Fibroblast of mammary gland (primary cell): ENCODE results near the gene CPZ.

Experiments used
- DNase-seq: peaks from one replicate; pipeline ENCODE4 v3.0.0-alpha.2; 2010; ENCODE audit warnings: low read depth
- H3K4me3 ChIP-seq: 2 replicates; pipeline ENCODE4 v1.5.1; 2011; ENCODE audit warnings: low read depth, mild to moderate bottlenecking, low read length, moderate library complexity; ENCODE audit not compliant: control insufficient read depth
- CTCF ChIP-seq: conservative IDR thresholded peaks from 2 replicates; pipeline ENCODE4 v1.5.1; 2011; ENCODE audit warnings: low read depth, low read length, inconsistent platforms; ENCODE audit not compliant: control insufficient read depth, insufficient read depth

Gene CPZ

DNA sequence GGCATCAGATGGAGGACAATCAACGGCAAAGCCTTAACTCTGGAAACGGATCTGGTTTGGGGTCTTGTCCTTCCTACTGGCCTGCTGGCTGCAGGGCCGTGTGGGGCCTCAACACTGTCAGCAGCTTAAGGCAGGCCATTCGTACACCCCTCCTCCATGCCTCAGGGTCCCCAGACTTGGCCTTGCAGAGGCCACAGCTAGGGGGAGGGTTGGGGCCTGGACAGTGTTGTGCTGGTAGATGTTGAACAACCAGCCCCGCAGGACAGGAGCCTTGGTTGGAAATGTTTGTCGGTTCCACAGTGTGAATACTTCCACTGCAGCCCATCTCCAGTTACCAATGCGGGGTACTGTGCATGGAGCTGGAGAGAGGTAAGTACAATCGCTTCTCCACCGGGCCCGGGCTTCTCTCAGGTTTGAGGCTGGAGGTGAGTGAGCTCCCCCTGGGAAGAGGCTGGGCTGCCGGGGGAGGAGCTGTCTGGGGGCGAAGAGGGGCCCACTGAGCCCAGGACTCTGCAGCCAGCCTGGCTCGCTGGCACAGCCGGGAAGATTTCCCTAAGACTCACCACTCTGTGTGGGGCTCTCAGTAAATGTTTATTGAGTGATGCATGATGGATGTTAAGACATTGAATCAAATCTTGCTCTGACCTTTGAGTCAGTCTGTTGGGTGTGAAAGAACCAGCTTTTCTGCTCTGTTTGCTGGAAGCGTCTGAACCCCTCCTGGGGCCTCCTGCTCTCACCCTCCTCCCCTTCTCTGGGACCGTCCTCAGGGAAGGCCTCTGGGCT, 32.1 kb upstream of the CPZ start:
- TF ChIP-seq CTCF: no peak
- DNase-seq: no peak
- no peak overlapping the region for H3K4me3 ChIP-seq

- no peak overlapping the region for H3K4me3 ChIP-seq
- no peak for TF ChIP-seq CTCF
- no peak for DNase-seq
Observed at GRCh38 chr4:8564595-8564994, 28.0 kb upstream of the CPZ start.

GRCh38 chr4:8568068-8568668, 24.4 kb upstream of the CPZ start:
- no peak overlapping the region for H3K4me3 ChIP-seq
- no peak for TF ChIP-seq CTCF
- DNase-seq: no peak

GRCh38 chr4:8570201-8570600, 22.4 kb upstream of the CPZ start:
- no peak for DNase-seq
- H3K4me3 ChIP-seq: no peak overlapping the region
- no peak for TF ChIP-seq CTCF

- no peak for TF ChIP-seq CTCF
- no peak overlapping the region for H3K4me3 ChIP-seq
- DNase-seq: peak; percentile 13
Observed at GRCh38 chr4:8571702-8572685, 20.6 kb upstream of the CPZ start.

DNA sequence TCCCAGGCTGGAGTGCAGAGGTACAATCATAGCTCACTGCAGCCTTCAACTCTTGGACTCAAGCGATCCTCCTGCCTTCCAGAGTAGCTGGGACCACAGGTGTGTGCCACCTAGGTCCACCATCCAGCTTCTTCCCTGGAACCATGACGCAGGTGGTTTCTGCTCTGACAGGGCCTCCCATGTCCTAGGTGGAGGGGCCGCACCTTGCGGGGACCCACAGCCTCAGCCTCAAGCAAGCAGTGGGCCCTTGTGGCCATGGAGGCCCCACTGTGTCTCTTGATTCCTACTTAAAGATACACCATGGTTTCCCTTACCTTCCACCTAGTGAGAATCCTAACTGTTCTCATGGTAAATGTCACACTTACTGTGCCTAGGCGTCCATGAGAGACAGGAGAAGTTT, 19.3 kb upstream of the CPZ start:
- no peak overlapping the region for H3K4me3 ChIP-seq
- no peak for DNase-seq
- TF ChIP-seq CTCF: no peak
